ENCODE measurements around the gene CIT.

CIT gene

DNA sequence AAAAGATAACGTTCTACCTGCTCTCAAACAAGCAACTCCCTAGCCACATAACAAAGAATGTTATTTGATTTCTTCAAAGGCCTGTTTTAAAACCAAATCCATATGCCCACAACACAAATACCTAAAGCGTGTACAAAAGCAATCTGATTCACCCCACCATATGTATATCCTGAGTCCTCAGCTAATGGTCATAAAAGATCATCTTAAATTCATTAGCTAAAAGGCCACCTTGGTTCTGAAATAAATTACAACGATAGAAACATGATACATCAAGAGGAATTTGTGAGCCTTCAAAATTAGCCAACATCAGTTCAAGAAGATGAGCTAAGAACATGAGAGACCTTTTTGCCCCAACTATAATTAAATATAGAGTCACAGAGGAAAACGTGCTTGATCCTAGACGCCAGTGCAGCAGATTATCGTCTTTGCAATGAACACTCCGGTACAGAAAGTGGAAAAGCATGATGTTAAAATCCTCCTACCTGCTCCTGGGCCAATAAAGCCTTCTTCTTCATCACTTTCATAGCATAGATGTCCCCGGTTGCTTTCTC, 20.0 kb downstream of the CIT start:
- no peak for DNase-seq

DNA sequence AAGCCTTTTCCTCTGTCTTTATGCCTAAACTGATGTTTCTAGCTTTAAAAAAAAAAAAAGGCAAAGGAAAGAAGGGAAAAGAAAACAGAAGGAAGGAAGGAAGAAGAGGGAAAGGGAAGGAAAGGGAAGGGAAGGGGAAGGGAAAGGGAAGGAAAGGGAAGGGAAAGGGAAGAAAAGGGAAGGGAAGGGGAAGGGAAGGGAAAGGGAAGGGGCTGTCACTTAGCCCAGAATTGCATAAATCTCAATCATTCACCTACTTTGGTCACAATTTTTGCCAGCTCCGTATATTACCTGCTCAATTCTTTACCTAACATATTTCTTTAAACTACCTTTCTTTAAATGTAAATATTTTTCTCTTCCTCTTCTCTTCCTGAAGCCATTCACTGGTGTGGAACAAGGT, 26.8 kb downstream of the CIT start:
- no peak for DNase-seq

GRCh38 chr12:119843100-119843499, 34.0 kb downstream of the CIT start:
- DNase-seq, result no peak

DNA sequence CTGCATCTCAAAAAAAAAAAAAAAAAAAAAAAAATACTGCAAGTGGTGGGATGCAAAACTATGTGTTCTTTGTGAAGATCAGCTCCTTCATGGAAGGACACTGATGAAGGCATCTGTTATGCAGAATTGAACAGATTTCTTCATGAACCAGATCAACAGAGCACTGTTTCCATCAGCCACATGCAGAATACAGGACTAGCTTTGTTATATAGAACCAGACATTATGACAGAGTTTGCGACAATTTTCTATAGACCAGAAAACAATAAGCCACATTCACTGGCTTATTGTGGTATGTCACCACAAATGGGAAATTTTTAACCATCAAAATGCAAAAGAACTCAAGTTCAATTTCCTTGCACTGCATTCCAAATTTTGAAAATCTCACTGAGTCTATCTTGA, 34.7 kb downstream of the CIT start:
- DNase-seq, result no peak

- DNase-seq, result no peak
Observed at GRCh38 chr12:119841433-119842210, 35.5 kb downstream of the CIT start.

- no peak for DNase-seq
Observed at GRCh38 chr12:119840582-119840981, 36.5 kb downstream of the CIT start.

GRCh38 chr12:119840168-119840567, 37.0 kb downstream of the CIT start:
- DNase-seq, result no peak

- DNase-seq, result no peak
Observed at GRCh38 chr12:119838826-119839600, 38.1 kb downstream of the CIT start.

GRCh38 chr12:119836781-119837180, 40.3 kb downstream of the CIT start:
- no peak for DNase-seq

DNA sequence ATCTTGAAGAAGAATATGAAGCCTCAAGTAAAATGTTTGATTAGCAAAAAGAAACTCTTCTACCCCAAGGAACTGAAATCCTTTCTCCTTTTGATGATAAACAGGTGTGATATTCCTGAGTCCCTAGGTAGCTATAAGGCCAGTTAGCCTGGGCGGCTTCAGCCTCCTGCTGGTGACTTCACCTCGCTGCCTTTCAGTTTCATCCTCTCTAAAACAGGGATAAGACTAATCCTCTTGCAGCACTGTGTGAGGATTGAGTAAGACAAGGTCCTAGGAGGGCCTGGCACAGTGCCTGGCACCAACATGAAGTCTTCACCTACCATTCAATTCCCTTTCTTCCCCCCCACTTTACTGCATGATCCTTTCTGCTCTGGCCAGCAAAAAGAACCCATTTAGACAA, 42.1 kb downstream of the CIT start:
- no peak for DNase-seq

GRCh38 chr12:119829439-119829838, 47.7 kb downstream of the CIT start:
- no peak for DNase-seq

GRCh38 chr12:119828300-119828699, 48.8 kb downstream of the CIT start:
- no peak for DNase-seq

- no peak for DNase-seq
Observed at GRCh38 chr12:119827760-119828159, 49.4 kb downstream of the CIT start.

DNA sequence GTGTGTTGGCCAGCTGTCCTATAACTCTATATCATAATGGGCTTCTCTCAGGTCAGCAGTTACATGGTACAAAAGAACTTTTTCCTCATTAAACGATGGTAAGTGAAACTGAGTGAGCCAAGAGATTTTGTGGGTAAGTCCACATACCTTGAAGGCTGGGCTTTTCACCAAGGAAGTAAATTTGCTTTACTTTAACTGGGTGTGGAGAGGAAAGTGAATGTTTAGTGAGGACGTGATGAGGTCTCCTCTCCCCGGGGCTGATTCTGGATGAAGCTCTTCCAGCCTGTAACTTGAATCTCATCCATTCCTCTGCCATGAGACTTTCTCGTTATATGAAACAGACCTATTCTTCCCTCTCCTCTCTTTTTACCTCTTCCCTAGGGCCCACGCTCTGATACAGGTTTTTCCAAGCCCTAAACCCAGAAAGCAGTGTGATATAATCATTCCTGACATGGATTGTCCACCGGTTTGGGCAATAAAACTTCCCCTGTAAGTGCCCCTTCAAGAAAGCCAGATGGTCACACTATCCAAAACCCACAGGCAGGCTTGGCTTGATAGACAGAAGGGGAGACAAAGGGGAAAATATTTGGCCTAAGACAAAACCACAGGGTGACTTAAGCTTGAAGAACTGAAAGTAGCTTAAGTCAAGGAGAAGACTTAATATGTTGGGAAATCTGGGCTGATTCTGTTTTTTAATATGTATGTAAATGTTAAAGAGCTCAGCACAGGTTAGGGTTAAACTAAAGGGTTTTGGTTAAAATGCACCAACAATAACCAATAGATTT, 50.3 kb downstream of the CIT start:
- no peak for DNase-seq

- DNase-seq, result no peak
Observed at GRCh38 chr12:119825262-119825661, 51.9 kb downstream of the CIT start.

- DNase-seq, result no peak
Observed at GRCh38 chr12:119822046-119822445, 55.1 kb downstream of the CIT start.

- DNase-seq, result no peak
Observed at GRCh38 chr12:119819322-119819721, 57.8 kb downstream of the CIT start.

GRCh38 chr12:119817546-119818343, 59.4 kb downstream of the CIT start:
- no peak for DNase-seq

DNA sequence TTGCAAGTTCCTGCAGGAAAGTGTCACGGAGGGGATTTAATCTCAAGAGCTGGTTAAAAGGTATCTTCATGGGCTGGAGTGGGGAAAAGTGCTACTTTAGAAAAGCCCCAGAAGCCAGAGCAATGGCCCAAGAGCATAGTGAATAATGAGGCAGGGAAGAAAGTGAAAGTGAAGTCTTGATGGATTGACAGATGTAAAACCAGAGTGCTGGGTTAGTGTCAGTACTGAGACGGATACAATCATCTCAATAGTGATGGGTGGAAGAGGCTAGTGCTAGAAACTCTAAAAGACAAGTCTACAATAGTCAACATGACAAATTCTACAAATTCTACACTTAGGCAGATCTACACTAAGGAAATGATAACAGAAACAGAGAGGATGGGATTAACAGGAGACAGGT, 68.1 kb downstream of the CIT start:
- DNase-seq, result no peak

DNA sequence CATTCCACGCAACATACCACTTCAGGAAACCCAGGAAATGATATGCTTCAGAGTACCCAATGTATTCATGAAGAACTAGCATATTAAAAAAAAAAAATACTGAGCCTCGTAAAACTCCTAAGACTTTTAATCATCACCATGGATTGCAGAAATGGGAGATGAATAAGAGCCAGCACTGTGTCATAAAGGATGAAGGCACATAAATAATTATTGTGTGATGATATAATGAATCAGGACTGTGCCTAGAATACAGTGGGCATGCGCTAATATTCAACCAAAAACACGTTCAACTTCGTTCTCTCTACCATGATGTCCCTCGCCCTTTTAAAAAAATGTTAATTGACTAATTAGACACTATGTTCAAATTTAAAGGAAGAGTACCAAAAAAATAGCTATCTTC, 68.7 kb downstream of the CIT start:
- DNase-seq, result no peak

- DNase-seq, result no peak
Observed at GRCh38 chr12:119807380-119807779, 69.7 kb downstream of the CIT start.

DNA sequence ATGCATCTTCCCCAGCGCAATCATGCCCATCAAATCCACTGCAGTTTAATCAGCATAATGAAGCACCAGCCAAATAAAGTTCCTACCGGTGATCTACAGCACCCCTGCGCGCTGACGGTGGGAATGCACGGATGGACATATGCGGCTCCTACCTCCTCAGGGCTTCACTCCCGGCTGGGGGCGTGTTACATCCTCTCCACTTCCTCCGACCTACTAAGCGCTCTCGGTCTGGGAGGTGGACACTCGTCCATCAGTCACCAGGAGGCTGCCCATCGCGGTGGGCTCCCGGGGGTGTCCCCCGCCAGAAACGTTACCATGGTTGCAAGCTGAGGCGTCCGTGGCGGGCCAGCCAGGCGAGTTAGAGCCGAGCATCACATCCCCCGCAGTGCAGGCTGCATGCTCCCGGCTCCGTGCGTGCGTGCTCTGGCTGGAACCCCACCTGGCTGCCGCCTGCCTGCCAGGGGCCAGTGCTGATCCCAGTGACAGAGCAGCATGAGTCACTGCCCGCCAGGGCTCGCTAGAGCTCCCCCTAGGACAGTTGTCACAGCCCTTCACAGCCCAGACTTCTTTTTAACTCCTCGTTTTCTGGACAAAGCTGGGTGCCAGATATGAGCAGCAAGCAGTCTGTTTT, 73.0 kb downstream of the CIT start:
- DNase-seq, result no peak

Data from NCI-H2081 treated with DMSO at 0.1 percent for 48 hours (cell line).